GM21529 (cell line): ENCODE measurements around the gene WDR27.
A peak's percentile ranks its signal among the peaks of the same experiment; 100 is the strongest.
"Not testable (repeated sequence)": the region's sequence is repeated elsewhere in the genome, so short reads cannot be mapped to it uniquely, and the experiment has no call there.

Experiments used
- ATAC-seq: cut with Tn5 transposase; IDR thresholded peaks from one replicate; pipeline ENCODE4 v1.9.1; 2021; ENCODE audit not compliant: unreplicated experiment

Gene WDR27

GRCh38 chr6:169491482-169491881, 210.3 kb downstream of the WDR27 start:
- no peak for ATAC-seq

GRCh38 chr6:169490830-169491229, 211.0 kb downstream of the WDR27 start:
- no peak for ATAC-seq

GRCh38 chr6:169490246-169490641, 211.6 kb downstream of the WDR27 start:
- ATAC-seq, result no peak

- ATAC-seq, result no peak
Observed at GRCh38 chr6:169489563-169490245, 212.1 kb downstream of the WDR27 start.

- no peak for ATAC-seq
Observed at GRCh38 chr6:169487579-169488436, 214.0 kb downstream of the WDR27 start.

- no peak for ATAC-seq
Observed at GRCh38 chr6:169479783-169480495, 221.9 kb downstream of the WDR27 start.

- no peak for ATAC-seq
Observed at GRCh38 chr6:169474362-169474761, 227.5 kb downstream of the WDR27 start.

- ATAC-seq, result peak; percentile 76
Observed at GRCh38 chr6:169473663-169474062, 228.2 kb downstream of the WDR27 start.

GRCh38 chr6:169472786-169473416, 228.9 kb downstream of the WDR27 start:
- ATAC-seq, result no peak

- no peak for ATAC-seq
Observed at GRCh38 chr6:169470790-169471189, 231.0 kb downstream of the WDR27 start.

GRCh38 chr6:169469028-169469427, 232.8 kb downstream of the WDR27 start:
- ATAC-seq, result no peak

- not testable (repeated sequence) for ATAC-seq
Observed at GRCh38 chr6:169467755-169468154, 234.1 kb downstream of the WDR27 start.

- ATAC-seq, result not testable (repeated sequence)
Observed at GRCh38 chr6:169466256-169466655, 235.6 kb downstream of the WDR27 start.

GRCh38 chr6:169457762-169458161, 244.1 kb downstream of the WDR27 start:
- ATAC-seq, result no peak

- ATAC-seq, result no peak
Observed at GRCh38 chr6:169456840-169457239, 245.0 kb downstream of the WDR27 start.

- ATAC-seq, result no peak
Observed at GRCh38 chr6:169455470-169455869, 246.4 kb downstream of the WDR27 start.

- no peak for ATAC-seq
Observed at GRCh38 chr6:169454872-169455204, 247.0 kb downstream of the WDR27 start.

- no peak for ATAC-seq
Observed at GRCh38 chr6:169454204-169454871, 247.5 kb downstream of the WDR27 start.

GRCh38 chr6:169452869-169453620, 248.8 kb downstream of the WDR27 start:
- no peak for ATAC-seq
